Measurements from ENCODE around the gene COL16A1.

Gene COL16A1

DNA sequence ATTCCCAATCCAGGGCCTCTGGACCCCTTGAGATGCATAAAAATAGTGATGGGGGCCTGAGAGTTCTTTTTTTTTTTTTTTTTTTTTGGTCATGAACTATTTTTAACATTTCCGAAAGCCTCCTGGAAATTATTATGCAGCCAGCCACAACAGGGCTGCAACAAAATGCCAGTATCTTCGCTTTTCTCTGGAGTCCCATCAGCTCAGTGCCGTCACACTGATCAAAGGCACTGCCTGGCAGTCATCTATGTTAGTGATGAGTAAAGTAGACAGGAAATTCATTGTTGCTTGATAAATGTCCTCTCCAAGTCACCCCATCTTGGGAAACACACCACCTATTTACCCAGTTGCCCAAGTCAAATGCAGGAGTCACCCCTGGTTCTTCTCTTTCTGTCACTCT is 43.9 kb downstream of the COL16A1 start:
- DNase-seq = no peak
- intact Hi-C loops (cut with DNase I) = loop anchor here (5.0 to 10.0 kb wide), 2 partner anchors 127 to 305 kb away; no protein-coding TSS in a partner anchor

DNA sequence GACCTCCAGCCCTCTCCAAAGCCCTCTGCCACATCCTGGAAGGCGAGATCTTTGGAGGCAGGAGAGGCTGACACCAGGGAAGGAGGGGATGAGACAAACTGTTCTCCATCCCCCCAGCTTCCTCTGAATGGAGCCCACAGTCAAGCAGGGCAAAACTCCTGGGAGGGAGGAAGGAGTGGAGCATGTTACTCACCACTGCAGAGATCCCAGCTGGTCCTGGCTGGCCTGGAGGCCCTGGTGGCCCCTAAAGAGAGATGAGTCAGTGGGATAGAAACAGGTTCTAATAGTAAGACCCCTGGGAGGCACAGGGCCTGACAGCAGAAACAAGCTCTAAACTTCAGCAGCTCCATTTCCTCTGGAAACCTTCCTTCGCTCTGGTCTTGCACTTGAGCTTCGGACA is 45.1 kb downstream of the COL16A1 start:
- DNase-seq = no peak
- intact Hi-C loops (cut with DNase I) = no loop called here

DNA sequence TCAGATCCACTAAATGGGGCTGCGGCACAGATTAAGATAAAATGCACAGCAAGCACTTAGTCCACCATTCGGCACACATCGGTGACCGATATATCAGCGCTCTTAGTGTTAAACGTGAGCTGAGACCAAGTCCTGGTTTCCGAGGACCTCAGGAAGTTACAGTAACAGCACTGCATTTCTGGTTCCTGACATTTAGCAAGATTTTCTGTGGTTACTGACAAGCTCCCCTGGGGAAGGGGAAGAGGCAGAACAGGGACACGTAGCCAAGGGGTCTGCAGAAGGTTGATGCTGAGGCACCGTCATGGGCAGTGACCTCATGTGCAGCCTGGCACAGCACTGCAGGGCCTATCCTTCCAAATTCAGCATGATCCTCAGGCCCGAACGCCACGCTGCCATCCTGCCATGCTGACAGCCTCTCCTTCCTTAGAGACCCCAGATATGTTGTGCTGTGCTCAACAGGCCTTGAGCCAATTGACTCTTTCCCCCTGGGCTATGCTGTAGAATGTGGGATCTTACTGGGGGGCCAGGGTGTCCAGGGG is 45.8 kb downstream of the COL16A1 start:
- DNase-seq = no peak
- intact Hi-C loops (cut with DNase I) = no loop called here

DNA sequence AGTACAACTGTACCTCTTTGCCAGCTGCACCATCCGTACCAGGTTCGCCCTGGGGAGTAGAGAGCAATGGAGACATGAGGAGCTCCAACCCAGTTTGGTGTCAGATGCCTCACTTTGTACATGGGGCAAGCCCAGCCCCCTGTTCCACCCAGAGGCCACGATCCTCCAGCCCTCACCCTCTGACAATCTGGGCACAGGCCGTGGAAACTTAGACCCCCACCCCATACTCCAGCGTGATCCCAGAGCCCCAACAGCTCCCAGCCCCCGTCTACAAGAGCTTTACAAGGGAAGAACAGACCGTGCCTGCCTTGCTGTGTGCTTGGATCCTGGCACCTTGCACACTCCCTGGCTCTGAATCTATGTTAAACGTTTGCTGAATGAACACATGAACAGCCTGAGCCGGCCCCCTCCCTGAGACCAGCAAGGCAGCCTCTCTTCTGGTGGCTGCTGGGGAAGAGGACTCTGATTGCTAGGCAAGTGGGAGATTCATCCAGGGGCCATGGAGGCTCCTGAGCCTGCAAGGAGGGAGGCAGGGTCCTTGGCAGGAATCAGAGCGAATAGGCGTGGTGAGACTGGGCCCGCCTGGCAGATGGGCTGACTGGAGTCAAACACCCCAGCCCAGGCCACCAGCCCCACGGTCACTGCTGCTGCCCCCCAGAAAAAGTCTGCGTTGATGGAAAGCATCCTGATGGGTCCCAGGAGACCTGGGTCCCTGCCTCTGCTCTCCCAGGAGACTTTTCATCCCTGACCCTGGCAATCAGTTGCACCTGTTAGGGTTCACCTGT is 46.6 kb downstream of the COL16A1 start:
- intact Hi-C loops (cut with DNase I) = no loop called here
- DNase-seq = no peak

DNA sequence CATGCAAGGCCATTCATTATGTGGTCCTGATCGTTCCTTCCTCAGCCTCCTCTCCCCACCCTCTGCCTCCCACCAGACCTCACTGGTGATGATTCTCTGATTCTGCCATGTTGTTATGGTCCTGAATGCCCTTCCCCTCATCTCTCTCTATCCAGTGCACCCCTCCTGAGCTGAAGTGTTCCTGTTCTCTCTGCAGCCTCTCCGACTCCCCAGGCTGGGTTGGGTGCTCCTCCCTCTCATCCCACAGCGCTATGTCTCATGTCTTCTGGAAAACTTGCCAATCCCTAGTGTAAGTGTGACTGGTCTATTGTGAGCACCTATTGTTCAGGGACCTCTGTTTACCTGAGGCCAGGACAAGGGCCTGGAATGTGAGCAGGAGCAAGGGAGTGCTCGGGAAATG is 48.1 kb downstream of the COL16A1 start:
- intact Hi-C loops (cut with DNase I) = no loop called here
- peak in 4 of 42 donors; percentile 21 to 50 (median 36) for DNase-seq

DNA sequence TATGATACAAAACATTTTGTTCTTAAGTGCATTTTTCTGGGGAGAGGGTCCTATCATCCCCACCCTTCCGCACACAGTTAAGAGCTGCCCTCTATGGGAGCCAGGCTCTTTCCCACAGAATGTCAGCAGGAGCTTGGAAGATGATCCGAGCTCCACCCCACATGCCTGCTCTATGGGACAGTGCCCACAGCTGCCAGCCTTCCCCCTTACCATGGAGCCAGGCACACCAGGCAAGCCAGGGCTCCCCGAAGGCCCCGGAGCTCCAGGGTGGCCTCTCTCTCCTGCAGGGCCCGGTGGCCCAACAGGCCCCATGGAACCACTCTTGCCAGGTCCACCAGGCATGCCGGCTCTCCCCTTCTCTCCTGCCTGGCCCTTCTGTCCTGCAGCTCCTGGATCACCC is 48.7 kb downstream of the COL16A1 start:
- no peak for DNase-seq
- intact Hi-C loops (cut with DNase I) = no loop called here

DNA sequence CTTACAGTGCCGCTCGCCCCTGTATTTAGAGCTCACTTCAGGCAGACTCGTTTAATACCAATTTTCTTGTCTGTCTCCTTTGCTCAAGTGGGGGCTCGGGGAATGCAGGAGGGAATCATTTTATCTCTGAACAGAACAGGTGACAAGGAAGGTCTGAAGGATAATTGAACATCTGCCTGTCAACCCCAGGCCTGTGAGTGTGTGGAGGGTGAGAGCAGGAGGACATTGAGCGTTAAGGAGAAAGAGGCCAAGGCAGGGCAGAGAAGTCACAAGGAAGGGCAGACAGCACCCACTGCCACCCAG is 49.4 kb downstream of the COL16A1 start:
- no peak for DNase-seq
- intact Hi-C loops (cut with DNase I) = no loop called here

DNA sequence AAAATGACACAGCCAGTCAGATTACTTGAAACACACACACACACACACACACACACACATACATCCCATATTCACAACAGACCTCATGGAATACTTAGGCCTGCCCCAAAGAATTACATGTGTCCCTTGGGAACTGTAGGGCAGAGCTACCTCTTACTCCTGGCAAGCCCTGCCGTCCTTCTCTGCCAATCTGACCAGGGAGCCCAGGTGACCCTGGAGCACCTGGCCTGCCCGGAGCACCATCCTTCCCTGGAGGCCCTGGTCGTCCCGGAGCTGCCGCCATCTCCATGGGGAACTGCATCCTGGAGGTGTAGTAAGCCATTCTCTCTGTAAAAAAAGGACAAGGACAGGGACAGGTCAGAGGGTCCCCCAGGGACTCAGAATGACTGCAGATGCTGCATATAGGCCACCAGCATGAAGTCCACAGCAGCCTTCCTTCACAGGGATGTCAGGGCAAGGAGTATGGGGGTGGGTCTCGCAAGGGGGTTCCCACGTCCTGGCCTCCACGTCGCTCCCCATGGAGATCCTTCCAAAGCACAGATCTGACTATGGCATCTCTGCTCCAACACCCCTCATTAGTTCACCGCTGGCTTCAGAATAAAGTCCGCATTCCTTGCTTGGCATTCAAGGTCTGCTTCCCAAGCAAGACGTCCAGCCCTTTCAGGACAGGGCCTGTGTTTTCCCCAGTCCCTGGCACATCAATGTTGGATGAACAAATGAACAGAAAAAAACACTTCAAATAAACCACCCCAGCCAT is 49.9 kb downstream of the COL16A1 start:
- intact Hi-C loops (cut with DNase I) = no loop called here
- DNase-seq = no peak

DNA sequence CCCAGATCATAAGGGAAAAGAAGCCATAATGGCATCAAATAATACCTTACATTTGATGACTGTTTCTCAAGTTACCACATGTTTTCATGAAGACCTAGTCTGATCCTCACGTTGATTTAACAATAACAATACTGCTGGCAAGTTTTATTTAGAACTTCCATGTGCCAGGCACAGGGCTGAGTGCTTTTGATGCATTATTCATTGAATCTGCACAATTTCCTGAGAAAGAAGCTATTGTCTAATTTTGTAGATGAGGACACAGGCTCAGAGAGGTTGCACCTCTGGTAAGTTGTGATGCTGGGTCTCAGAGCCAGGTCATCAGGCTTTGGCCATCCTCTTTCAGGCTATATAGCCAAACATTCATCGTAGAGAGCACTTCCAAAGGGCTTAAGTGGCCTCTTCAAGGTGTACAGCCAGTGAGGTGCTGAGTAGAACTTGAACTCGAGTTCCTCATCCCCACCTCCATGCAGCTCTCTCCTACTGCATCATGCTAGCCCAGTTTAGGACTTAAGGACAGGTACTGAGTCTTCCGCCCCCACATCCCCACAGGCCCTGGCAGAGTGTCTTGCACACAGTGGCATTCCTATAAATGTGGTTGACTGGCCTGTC is 50.8 kb downstream of the COL16A1 start:
- DNase-seq = no peak
- intact Hi-C loops (cut with DNase I) = no loop called here

DNA sequence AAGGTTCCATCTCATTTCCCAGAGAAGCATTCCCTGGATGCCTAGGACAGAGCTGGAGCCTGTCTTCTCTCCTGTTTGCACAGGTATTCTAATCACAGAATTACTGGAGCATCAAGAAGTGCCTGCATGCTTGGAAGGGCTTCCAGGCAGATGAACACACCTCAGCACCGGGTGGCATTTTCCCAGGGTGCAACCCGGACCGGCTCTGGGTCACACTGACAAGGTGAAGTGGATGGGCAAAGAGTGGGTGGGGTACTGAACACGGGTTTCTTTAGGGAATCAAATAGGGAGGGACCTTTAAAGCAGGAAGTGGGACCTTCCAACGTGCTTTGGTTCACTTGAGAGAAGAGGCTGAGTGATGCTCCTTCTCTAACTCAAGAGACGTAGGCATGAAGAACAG is 52.1 kb downstream of the COL16A1 start:
- DNase-seq = no peak
- intact Hi-C loops (cut with DNase I) = no loop called here

DNA sequence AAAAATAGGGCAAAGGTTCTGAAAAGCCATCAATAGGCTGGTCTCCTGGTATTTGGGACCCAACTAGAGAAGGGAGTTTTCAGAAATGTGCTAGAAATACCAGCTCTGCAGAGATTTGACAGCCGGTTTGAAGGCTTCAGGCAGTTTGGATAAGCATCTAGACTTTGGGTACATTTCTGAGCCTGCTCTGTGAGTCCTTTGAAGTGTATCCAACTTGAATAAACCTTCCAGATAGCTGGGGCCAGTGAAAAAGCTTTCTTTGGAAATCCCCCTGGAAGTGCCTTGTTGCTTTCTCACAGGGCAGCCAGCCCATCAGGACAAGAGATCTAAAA is 52.8 kb downstream of the COL16A1 start:
- no peak for DNase-seq
- intact Hi-C loops (cut with DNase I) = no loop called here

DNA sequence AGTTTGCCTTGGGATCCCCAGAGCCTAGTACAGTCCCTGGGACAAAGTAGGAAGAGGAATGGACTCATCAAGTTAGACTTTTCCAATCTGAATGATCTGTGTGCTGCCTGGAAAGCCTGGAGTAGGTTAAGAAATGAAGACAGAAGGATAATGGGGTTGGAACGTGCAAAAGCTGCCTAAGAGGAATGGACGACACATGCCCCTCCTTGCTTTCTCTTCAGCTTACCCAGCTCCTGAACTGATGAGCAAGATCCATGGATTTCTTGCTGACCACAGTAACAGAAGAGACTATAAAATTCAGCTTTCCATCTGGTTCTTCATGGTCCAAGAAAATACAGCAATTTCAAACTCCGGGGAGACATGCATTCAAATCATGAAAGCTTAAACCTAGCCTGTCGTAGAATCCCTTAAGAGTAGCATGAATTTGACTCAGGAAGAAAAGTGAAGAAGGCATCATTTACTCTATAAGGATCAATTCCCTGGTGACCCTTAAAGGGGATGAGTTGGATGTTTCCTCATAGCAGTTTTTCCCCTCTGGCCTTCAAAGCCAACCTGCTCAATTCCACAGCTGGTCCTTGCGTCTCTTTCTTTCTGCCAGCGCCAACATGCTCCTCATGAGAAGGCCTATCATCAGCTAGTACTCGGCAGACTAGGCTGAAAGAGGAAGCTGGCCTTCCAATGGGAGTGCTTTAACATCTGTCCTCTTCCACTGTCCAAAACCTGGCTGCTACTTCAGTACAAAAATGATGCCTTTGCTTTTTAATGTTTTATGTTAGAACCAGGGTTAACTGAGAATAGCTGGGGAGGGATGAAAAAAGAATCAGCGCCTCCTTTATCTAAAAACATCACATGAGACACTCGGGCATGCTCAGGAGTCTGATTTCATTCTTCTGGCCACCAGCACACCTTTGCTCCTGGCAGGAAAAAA is 53.4 kb downstream of the COL16A1 start:
- intact Hi-C loops (cut with DNase I) = no loop called here
- no peak for DNase-seq

DNA sequence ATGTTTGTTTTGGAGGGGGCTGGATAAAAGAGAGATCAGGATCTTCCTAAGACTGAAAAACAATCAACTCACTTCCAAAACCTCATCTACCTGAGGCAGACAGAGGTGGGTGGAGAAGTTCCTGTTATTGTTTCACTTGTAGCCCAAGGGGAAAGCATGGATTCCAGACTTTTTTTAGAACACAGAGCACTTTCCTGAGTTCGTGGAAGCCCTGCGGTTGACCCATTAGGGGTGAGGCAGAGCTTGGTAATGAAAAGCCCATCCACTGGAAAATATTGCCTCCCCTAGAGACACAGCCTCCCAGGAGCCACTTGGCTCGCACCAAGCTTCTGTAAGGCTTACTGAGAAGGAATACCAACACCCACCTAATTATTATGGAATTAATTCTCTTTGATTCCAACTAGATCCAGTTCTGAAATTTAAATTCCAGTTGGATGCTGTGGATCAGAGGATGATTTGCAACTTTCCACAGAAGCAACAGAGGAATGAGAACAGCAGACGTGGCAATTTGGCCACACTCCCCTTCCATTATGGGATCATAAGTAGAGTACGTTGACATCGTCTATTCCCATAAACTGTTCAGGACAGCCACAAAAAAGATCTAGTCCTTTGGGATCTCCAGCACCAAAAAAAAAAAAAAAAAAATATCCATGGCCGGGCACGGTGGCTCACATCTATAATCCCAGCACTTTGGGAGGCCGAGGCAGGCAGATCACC is 55.0 kb downstream of the COL16A1 start:
- intact Hi-C loops (cut with DNase I) = no loop called here
- no peak for DNase-seq

DNA sequence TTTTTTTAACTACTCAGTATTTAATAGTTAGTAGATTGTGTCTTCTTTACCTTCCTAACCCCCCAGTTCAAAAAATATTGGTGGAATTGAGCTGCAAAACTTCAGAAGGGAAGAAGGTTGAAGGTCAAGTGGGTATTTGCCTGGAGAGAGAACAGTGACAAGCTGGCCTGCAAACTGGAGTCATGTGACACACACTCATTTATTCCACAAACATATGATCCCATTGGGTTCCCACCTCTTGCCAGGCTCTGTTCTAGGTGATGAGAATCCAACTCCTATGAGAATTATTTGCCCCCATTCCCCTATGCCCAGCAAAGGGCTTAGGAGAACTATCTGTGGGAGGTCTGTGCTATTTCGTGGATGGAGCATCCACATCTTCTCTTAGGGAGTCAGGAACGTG is 55.6 kb downstream of the COL16A1 start:
- intact Hi-C loops (cut with DNase I) = no loop called here

DNA sequence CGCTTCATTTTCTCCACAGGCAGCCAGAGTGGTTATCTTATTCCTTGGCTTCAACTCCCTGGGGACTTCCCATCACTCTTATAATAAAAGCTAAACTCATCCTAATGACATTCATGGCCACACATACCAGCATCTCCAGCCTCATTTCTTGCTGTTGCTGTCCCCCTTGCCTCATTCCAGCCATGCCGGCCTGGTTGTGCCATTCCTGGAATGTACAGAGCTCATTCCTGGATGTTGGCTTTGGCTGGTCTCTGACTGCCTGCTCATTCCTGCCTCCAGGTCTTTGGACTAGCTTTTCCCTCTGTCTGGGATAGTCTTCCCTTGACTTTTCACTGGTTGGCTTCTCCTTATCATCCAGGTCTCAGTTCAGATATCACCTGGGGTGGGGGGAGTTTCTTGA is 56.7 kb downstream of the COL16A1 start:
- intact Hi-C loops (cut with DNase I) = no loop called here
- DNase-seq = no peak

More for the DNA sequence above, 55.6 kb downstream of the COL16A1 start:
- no peak for DNase-seq

DNA sequence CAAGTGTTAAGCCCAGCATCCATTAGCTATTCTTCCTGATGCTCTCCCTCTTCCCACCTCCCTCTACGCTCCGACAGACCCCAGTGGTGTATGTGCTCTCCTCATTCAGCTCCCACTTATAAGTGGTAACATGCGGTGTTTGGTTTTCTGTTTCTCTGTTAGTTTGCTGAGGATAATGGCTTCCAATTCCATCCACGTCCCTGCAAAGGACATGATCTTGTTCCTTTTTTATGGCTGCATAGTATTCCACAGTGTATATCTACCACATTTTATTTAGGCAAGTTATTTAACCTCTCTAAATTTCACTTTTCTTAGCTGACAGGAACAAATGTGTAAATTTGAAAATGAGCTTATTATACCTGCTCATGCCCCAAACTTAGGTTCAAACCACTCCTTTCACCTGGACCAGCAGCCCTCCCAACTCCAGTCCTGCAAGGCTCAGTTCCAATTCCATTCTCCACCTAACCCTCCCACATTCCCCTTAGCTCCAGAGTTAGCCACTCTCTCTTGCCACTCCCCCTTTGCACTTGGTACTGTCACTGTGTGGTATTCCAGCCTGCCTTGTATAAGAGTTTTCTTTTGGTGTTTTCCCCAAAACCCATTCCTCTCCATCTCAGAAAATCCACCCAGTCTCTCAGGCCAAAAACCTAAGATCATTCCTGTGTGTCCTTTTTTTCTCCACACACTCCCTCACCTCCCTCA is 57.4 kb downstream of the COL16A1 start:
- intact Hi-C loops (cut with DNase I) = no loop called here
- no peak for DNase-seq

DNA sequence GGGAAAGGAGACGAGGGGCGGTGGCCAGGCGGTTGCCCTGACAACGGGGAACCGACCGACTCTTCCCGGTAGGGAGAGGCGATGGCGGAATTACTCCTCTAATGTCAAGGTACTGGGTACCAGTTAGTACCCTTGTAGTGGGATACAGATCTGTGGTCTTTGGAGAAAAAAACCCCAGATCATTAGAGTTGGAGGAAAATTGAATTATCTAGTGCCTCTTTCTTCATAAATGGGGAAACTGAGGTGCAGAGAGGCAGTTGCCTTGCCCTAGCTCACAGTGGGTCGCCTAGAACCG is 58.6 kb downstream of the COL16A1 start:
- intact Hi-C loops (cut with DNase I) = no loop called here
- DNase-seq = no peak

DNA sequence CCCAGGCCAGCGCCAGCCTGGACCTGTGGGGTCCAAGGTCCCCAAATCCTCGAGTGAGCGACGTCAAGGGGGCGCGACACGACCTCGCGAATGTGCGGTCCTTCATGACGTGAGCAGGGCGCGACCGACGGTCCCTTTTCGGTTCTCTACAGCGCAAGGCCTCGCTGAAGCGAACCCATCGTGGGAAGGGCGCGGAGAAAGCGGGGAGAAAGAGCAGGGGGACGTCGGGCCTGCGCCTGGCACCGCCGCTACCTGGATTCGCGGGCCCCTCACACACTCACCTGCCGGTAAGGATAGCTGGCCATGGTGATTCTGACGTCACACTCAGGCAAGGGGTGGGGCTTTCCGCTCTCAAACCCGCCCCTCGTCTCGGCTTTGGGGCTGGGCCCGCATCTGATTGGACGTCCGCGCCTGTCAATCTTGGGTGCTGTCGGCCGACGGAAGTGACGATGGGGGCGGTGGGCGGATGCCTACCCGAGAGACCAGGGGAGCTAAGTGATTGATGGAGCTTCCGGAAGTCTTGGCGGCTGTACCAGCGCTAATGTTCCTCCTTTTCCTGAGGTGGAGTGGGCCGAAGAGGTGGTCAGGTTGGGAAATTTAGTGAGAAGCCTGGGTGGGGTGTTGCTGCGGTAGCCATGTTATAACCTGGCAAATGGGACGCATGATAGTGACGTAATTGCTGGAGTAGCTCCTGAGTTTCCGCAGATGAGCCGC is 59.1 kb downstream of the COL16A1 start, which contains the start of gene PEF1:
PEF1 (minus strand) TSS at position 317 of the 714 bp plus-strand sequence; CDS start at position 305, 12 bp downstream.
- DNase-seq = peak; percentile 99 to 100 (median 100)
- intact Hi-C loops (cut with DNase I) = no loop called here
